NCI-H1436 treated with DMSO at 0.1 percent for 48 hours (cell line): ENCODE measurements around the gene NCBP2.

Experiments
- DNase-seq: peaks from one replicate; lab custom pipeline; 2025; lab: John Stamatoyannopoulos, UW

NCBP2 gene

DNA sequence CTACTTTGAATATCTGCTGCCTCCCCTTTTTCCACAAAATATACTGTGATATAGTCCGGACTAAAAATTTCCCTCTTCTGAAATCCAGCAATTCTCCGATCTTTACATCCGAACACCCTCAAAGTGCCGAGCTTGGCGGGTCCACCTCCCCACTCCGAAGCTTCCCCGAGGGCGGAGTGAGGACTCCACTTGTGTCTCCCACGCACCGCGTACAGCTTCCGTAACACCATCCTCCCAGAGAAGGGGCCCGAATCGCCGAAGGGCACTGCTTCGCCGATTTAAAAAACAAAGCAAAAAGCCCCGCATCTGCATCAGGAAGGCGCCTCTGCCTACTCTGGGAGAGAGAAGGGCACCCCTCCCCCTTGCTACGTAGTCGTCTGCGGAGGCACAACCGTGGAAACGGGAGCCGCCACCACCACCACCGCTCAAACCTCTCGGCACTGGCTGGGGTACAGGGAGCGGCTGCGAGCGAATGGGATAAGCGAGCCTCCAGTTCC is 551 bp downstream of the NCBP2 start:
- no peak for DNase-seq

GRCh38 chr3:196938576-196938975 is 3.8 kb downstream of the NCBP2 start:
- no peak for DNase-seq

- no peak for DNase-seq
Measured at GRCh38 chr3:196938124-196938523, 4.2 kb downstream of the NCBP2 start.

DNA sequence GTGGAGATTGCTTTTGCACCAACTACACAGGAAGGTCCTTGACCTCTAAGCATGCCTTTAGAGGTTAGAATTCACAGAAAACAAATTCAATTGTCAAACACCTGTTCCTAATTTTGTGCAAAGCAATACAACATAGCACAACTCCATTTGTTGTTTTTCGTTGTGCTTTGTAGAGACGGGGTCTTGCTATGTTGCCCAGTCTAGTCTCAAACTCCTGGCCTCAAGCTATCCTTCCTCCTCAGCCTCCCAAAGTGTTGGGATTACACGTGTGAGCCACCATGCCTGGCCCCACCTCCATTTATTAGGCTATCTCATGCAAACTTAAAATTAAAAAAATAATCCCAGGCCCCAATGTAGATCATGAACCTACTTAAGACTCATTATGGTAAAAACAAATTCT is 6.0 kb downstream of the NCBP2 start:
- no peak for DNase-seq

DNA sequence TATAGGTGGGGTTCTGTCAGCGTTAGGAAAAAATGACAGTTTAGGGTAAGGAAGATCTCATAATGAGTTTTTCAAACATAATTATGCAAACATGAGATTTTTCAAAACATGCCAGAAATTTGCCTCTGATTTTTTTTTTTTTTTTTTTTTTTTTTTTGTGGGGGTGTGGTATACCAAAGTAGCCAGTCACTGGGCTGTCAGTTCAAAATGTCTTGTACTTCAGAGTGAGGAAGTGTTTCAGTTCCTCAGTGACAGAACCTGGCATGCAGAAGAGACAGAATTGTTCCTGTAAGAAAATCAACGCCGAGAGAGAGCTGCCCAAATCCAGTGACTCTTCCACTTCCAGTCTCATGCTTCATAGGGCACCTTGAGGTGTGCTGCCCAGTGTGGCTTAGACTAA is 9.7 kb downstream of the NCBP2 start:
- no peak for DNase-seq

GRCh38 chr3:196931828-196932587 is 10.3 kb downstream of the NCBP2 start:
- no peak for DNase-seq

- no peak for DNase-seq
Measured at GRCh38 chr3:196931157-196931556, 11.2 kb downstream of the NCBP2 start.

DNA sequence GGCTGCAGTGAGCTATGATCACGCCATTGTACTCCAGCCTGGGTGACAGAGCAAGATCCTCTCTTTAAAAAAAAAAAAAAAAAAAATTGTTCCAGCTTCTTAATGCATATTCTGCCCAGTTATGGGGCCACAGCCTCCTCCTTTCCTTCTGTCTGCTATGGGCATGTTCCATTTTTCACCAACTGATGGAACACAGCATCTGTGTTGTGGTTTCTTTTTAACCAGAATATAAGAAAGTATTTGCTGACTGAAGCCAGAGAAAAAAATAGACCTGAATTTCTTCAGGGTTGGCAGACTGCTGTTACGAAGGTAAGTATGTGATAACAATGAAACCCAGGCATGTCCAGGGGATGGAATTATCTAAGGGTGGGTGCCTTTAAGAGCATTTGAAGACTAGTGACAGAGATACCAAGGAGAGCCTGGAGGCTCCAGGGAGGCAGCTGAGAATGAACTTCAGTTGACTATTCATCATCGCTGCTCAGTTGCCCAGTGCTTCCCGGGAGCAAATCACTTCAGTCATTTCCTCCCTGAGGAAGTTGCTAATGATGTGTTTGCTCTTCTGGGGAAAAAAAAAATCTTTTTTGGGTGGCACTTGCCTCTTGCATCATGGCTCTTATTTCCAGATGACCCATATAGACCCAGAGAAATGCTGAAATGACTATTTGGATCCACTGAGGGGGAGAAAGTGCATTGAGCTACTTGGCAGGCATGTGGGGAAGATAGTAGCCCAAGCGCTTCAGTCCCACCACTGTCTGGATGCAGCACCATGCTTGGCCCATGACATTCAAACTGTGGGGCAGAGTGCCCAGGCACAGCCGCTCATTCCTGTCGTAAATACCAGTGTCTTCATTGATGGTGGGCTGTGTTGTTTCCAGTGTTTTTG is 14.5 kb downstream of the NCBP2 start:
- no peak for DNase-seq

GRCh38 chr3:196920733-196921132 is 21.6 kb downstream of the NCBP2 start:
- no peak for DNase-seq

GRCh38 chr3:196918968-196919367 is 23.4 kb downstream of the NCBP2 start:
- no peak for DNase-seq

DNA sequence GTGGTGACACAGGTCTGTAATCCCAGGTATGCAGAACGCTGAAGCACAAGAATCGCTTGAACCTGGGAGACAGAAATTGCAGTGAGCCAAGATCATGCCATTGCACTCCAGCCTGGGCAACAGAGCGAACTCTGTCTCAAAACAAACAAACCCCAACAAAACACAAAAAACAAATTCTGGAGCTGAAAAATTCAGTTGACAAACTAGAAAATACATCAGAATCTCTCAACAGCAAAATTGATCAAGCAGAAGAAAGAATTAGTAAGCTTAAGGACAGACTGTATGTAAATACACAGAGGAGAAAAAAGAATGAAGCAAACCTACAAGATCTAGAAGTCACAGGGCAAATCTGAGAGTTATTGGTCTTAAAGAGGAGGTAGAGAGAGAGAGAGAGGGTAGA is 25.3 kb downstream of the NCBP2 start:
- no peak for DNase-seq

DNA sequence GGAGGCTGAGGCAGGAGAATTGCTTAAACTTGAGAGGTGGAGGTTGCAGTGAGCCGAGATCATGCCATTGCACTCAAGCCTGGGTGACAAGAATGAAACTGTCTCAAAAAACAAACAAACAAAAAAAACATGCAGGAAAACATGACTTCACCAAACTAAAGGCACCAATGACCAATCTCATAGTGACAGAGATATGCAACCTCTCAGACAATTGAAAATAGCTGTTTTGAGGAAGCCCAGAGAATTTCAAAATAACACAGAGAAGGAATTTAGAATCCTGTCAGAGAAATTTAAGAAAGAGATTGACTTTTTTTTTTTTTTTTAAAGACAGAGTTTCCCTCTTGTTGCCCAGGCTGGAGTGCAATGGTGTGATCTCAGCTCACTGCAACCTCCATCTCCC is 26.1 kb downstream of the NCBP2 start:
- no peak for DNase-seq

GRCh38 chr3:196915375-196915774 is 27.0 kb downstream of the NCBP2 start:
- no peak for DNase-seq

DNA sequence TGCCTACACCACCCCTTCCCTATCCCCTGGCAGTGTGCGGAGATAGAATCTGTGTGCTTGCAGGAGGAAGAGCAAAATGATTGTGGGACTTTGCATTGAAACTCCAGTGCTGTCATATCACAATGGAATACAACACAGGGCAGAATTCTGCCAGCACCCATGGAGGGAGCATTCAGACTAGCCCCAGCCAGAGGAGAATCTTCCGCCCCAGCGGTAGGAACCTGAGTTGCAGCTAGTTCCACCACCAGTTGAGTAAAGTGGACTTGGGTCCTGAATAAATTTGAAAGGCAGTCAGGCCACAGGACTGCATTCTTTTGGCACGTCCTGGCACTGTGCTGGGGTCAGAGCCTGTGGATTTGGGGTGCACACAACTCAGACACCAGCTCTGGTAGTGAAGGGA is 27.5 kb downstream of the NCBP2 start:
- DNase-seq = no peak

DNA sequence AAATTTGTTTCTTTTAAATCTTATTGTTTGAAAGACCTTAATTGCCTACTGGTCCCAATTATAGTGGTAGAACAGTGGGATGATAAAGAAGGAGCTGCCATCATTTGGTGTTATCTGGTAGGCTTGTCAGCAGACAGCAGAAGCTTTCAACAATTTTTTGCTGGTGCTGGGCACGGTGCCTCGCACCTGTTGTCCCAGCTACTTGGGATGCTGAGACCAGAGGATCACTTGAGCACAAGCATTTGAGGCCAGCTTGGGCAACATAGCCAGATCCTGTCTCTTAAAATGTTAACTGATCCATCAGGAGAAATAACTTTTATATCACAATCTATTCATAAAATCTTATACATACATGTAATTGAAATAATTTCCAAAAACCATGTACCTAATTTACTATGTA is 38.6 kb downstream of the NCBP2 start:
- no peak for DNase-seq

DNA sequence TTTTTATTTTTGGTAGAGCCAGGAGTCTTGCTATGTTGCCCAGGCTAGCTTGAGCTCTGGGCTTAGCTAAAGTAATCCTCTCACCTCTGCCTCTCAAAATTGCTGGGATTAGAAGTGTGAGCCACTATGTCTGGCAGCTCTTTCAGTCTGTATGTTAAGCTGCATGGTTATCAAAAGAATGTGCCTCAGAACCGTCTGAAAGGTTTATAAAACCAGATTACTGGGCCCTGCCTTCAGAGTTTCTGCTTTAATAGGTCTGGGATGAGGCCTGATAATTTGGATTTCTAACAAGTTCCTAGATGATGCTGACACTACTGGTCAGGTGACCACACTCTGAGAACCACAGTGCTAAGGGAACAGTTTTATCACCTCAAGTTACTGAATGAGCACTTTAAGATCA is 40.0 kb downstream of the NCBP2 start:
- no peak for DNase-seq

- DNase-seq = no peak
Measured at GRCh38 chr3:196901768-196902167, 40.6 kb downstream of the NCBP2 start.

GRCh38 chr3:196896229-196896628 is 46.1 kb downstream of the NCBP2 start:
- no peak for DNase-seq

- DNase-seq = no peak
Measured at GRCh38 chr3:196894557-196895295, 47.6 kb downstream of the NCBP2 start.

DNA sequence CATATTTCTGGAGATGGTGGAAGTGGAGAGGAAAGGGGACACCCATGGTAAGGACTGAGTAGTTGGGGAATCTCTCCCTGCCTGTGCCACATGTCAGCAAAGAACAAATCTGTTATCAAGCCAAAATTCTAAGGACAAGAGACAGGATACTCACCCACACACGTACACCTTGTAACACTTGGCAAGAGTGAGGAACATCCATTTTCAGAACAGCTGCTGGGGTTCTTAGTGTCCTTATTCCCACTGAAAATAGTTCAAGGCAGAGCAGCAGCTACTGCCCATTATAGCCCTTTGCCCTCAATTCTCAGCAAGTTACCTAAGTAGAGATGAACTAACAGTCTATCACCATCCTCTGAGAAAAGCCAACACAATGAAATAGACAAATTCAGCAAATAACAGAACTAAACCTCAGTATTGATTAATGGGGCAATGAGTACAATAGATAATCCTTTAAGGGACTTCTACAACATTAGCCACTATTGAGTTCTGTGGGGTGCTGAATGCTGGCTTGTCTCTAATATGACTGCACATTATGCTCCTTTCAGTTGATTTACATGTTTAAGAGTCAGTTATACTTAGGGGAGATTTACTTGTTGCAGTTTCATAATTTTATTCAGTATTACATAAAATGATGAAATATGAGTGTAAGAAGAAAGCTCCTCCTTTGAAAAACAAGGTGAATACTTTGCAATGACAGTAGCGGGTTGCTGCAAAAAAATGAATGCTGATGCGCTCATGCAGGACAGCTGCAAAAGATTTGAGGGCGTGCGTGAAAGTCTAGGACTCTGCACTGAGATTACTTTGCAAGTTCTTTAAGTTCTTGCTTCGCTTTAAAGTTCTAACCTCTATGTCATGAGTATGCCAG is 52.3 kb downstream of the NCBP2 start:
- no peak for DNase-seq

DNA sequence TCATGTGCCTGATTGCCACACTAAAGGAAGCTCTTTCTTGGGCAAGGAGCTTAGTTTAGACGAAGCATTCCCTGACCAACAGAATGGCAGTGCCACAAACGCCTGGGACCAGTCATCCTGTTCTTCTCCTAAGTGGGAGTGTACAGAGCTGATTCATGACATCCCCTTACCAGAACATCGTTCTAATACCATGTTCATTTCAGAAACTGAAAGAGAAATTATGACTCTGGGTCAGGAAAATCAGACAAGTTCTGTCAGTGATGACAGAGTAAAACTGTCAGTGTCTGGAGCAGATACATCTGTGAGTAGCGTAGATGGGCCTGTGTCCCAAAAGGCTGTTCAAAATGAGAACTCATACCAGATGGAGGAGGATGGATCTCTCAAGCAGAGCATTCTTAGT is 56.2 kb downstream of the NCBP2 start:
- DNase-seq = no peak
